Lower lobe of right lung (tissue), 2 donors: ENCODE data around the gene LINC01488. TPM values are rescaled to one million over a fixed set of nuclear protein-coding genes. Genes with fewer than 3 reads are reported as not detected.
A peak's percentile ranks its signal among the peaks of the same experiment; 100 is the strongest.

Experiments used
- ATAC-seq, 2 donors: fragments of 200-7000 bp; cut with Tn5 transposase; one replicate each; pipeline ENCODE4 v1.9.1; 2020 to 2022; ENCODE audit warnings: mild to moderate bottlenecking in 2 of 2, moderate library complexity in 2 of 2
- DNase-seq: peaks from one replicate; pipeline ENCODE4 v3.0.0-alpha.2; 2020
- H3K27ac ChIP-seq: fragments of 200-600 bp; one replicate; pipeline ENCODE4 v1.8.0; 2022
- H3K27me3 ChIP-seq: fragments of 200-600 bp; one replicate; pipeline ENCODE4 v1.8.0; 2022; ENCODE audit warnings: low read depth
- H3K36me3 ChIP-seq: fragments of 200-600 bp; one replicate; pipeline ENCODE4 v1.8.0; 2022; ENCODE audit warnings: mild to moderate bottlenecking
- H3K4me1 ChIP-seq: fragments of 200-600 bp; one replicate; pipeline ENCODE4 v1.8.0; 2022
- H3K4me3 ChIP-seq: fragments of 200-600 bp; one replicate; pipeline ENCODE4 v1.8.0; 2022; ENCODE audit warnings: mild to moderate bottlenecking
- H3K9me3 ChIP-seq: fragments of 200-600 bp; one replicate; pipeline ENCODE4 v1.8.0; 2022
- CTCF ChIP-seq: fragments of 200-600 bp; IDR thresholded peaks from one replicate; pipeline ENCODE4 v1.8.0; 2022; ENCODE audit warnings: antibody characterized with exemption, mild to moderate bottlenecking
- intact Hi-C: fragments of 100-400 bp; cut with DNase I; formaldehyde crosslinking; loops from one replicate; pipeline ENCODE4 v1.11.0; 2022
- total RNA-seq: library from RNA; stranded (reverse); fragmentation: NEBNext Ultra II Directional; extraction: Animal tissue kit (Norgen Biotek cat#: 25700); gene quantifications from one replicate; pipeline ENCODE4 v1.2.1, GENCODE V29; 2021
- donor health status: DM: no; HTN: yes; CAD: no; lungs with severe emphysema.

LINC01488 gene
- total RNA-seq, 1 donor from 2014 or later = not detected

- intact Hi-C loops = no loop called here
- DNase-seq (peak; percentile 31), ATAC-seq (no peak)
- TF ChIP-seq CTCF = no peak
- Histone ChIP-seq H3K4me3 (no peak overlapping the region), H3K9me3 (no peaks in the 10 kb centered on the region), H3K4me1 (no peaks in the 10 kb centered on the region), H3K27me3 (no peaks in the 10 kb centered on the region), H3K27ac (no peak overlapping the region), H3K36me3 (no peaks in the 10 kb centered on the region)
These were observed 10.4 kb upstream of the LINC01488 start for GRCh38 chr11:69470793-69471728.

- Histone ChIP-seq H3K9me3 (no peaks in the 10 kb centered on the region), H3K4me1 (no peaks in the 10 kb centered on the region), H3K27ac (no peak overlapping the region), H3K27me3 (no peaks in the 10 kb centered on the region), H3K36me3 (no peaks in the 10 kb centered on the region), H3K4me3 (no peak overlapping the region)
- intact Hi-C loops = no loop called here
- no peak for TF ChIP-seq CTCF
- DNase-seq (no peak), ATAC-seq (no peak)
These were observed 9.5 kb upstream of the LINC01488 start for GRCh38 chr11:69471729-69472540.

GRCh38 chr11:69472541-69473275 lies 8.8 kb upstream of the LINC01488 start:
- DNase-seq (peak; percentile 30), ATAC-seq (no peak)
- H3K9me3 ChIP-seq = no peaks in the 10 kb centered on the region
- no peaks in the 10 kb centered on the region for H3K4me1 ChIP-seq
- no peak for TF ChIP-seq CTCF
- H3K4me3 ChIP-seq = no peak overlapping the region
- intact Hi-C loops = no loop called here
- H3K36me3 ChIP-seq = no peaks in the 10 kb centered on the region
- no peaks in the 10 kb centered on the region for H3K27me3 ChIP-seq
- H3K27ac ChIP-seq = no peak overlapping the region

- intact Hi-C loops = no loop called here
- DNase-seq = no peak
- H3K4me3 ChIP-seq = no peak overlapping the region
- H3K4me1 ChIP-seq = no peaks in the 10 kb centered on the region
- no peak overlapping the region for H3K27ac ChIP-seq
- H3K9me3 ChIP-seq = no peaks in the 10 kb centered on the region
- no peaks in the 10 kb centered on the region for H3K27me3 ChIP-seq
- no peaks in the 10 kb centered on the region for H3K36me3 ChIP-seq
- TF ChIP-seq CTCF = no peak
- no peak for ATAC-seq
These were observed 8.1 kb upstream of the LINC01488 start for GRCh38 chr11:69473276-69473845.

- Histone ChIP-seq H3K36me3 (no peaks in the 10 kb centered on the region), H3K4me1 (no peaks in the 10 kb centered on the region), H3K9me3 (no peaks in the 10 kb centered on the region), H3K27ac (no peak overlapping the region), H3K4me3 (no peak overlapping the region), H3K27me3 (no peaks in the 10 kb centered on the region)
- intact Hi-C loops = no loop called here
- no peak for TF ChIP-seq CTCF
- DNase-seq = peak; percentile 31
- ATAC-seq = no peak
These were observed 6.7 kb upstream of the LINC01488 start for GRCh38 chr11:69474736-69475135.
